ENCODE data around the gene FAM53B.

Gene FAM53B

GRCh38 chr10:124754227-124754626 is 10.0 kb upstream of the FAM53B start:
- Histone ChIP-seq H3K36me3 (ENCODE audit: control insufficient read depth in 2 of 2, insufficient read depth in 1 of 2, low read length in 2 of 2) (peaks cover 23 to 45% of the 10 kb centered on the region in 2 experiments), H3K4me3 (ENCODE audit: low read depth, low read length) (no peak overlapping the region), H3K27ac (ENCODE audit: extremely low read depth, low read depth, low read length) (no peak overlapping the region), H3K9me3 (ENCODE audit: control insufficient read depth, insufficient read depth, low read depth, low read length) (no peaks in the 10 kb centered on the region), H3K4me1 (ENCODE audit: control insufficient read depth, insufficient read depth, low read length) (no peaks in the 10 kb centered on the region)
- ChIA-PET CTCF (interaction anchor here (0.7 to 1.1 kb wide), 2 partner anchors 73 to 1083 kb away, joined by 3 to 4 read pairs; no protein-coding TSS in a partner anchor), POLR2A (no interaction called here)
- TF ChIP-seq ZFP3 (tag by site-specific recombination; IDR thresholded peaks at IDR 0.05; ENCODE audit: low read depth) (no peak), KLF10 (tag by site-specific recombination; IDR thresholded peaks at IDR 0.05) (no peak), KLF7 (tag by site-specific recombination; IDR thresholded peaks at IDR 0.05; ENCODE audit: borderline replicate concordance) (no peak), ZSCAN18 (tag by site-specific recombination; IDR thresholded peaks at IDR 0.05) (no peak), ZSCAN16 (tag by site-specific recombination; IDR thresholded peaks at IDR 0.05) (no peak), ZNF148 (tag by site-specific recombination; IDR thresholded peaks at IDR 0.05; ENCODE audit: borderline replicate concordance) (no peak), ZBTB44 (tag by site-specific recombination; IDR thresholded peaks at IDR 0.05) (no peak), ZNF423 (tag by site-specific recombination; IDR thresholded peaks at IDR 0.05) (no peak), ZNF670 (tag by site-specific recombination; IDR thresholded peaks at IDR 0.05; ENCODE audit: low read depth) (no peak), ZNF416 (tag by site-specific recombination; IDR thresholded peaks at IDR 0.05) (no peak), ZNF398 (tag by site-specific recombination; IDR thresholded peaks at IDR 0.05) (no peak), ZNF785 (tag by site-specific recombination; IDR thresholded peaks at IDR 0.05) (no peak), YY1 (tag by site-specific recombination; IDR thresholded peaks at IDR 0.05) (no peak), MYNN (tag by site-specific recombination; IDR thresholded peaks at IDR 0.05; ENCODE audit: borderline replicate concordance) (no peak), ZNF639 (tag by site-specific recombination; IDR thresholded peaks at IDR 0.05) (no peak), ZNF549 (tag by site-specific recombination; IDR thresholded peaks at IDR 0.05) (no peak), ZNF174 (tag by site-specific recombination; IDR thresholded peaks at IDR 0.05) (no peak), ZNF776 (tag by site-specific recombination; IDR thresholded peaks at IDR 0.05; ENCODE audit: borderline replicate concordance) (no peak)
